Endometrium (tissue), 2 donors: Measurements from ENCODE around the gene BLM.
"Not testable (repeated sequence)": the region's sequence is repeated elsewhere in the genome, so short reads cannot be mapped to it uniquely, and the experiment has no call there.

Source experiments
- FAIRE-seq: peaks from 2 replicates; lab custom pipeline; 2012; peaks lifted over from hg19 to GRCh38; lab: Jason Lieb, UNC
- donor health status: control.
- donor health status: control.

Gene BLM

GRCh38 chr15:90822204-90822955, 105.2 kb downstream of the BLM start:
- no peak for FAIRE-seq

GRCh38 chr15:90823455-90823974, 106.4 kb downstream of the BLM start:
- FAIRE-seq, result no peak

GRCh38 chr15:90825115-90825899, 108.2 kb downstream of the BLM start:
- FAIRE-seq, result not testable (repeated sequence)

- not testable (repeated sequence) for FAIRE-seq
These were observed 109.2 kb downstream of the BLM start for GRCh38 chr15:90826206-90826885.

GRCh38 chr15:90826886-90827435, 109.8 kb downstream of the BLM start:
- no peak for FAIRE-seq

- FAIRE-seq, result no peak
These were observed 111.0 kb downstream of the BLM start for GRCh38 chr15:90828111-90828510.

- FAIRE-seq, result no peak
These were observed 112.0 kb downstream of the BLM start for GRCh38 chr15:90829126-90829525.

- no peak for FAIRE-seq
These were observed 112.8 kb downstream of the BLM start for GRCh38 chr15:90829942-90830440.

- no peak for FAIRE-seq
These were observed 117.5 kb downstream of the BLM start for GRCh38 chr15:90834626-90835025.

GRCh38 chr15:90836296-90836871, 119.2 kb downstream of the BLM start:
- no peak for FAIRE-seq

- FAIRE-seq, result no peak
These were observed 119.9 kb downstream of the BLM start for GRCh38 chr15:90837094-90837493.

GRCh38 chr15:90838139-90838538, 121.0 kb downstream of the BLM start:
- no peak for FAIRE-seq

- no peak for FAIRE-seq
These were observed 121.4 kb downstream of the BLM start for GRCh38 chr15:90838544-90838943.

- FAIRE-seq, result no peak
These were observed 122.3 kb downstream of the BLM start for GRCh38 chr15:90839187-90840071.

GRCh38 chr15:90840157-90840855, 123.2 kb downstream of the BLM start:
- FAIRE-seq, result no peak

GRCh38 chr15:90840954-90841353, 123.8 kb downstream of the BLM start:
- FAIRE-seq, result no peak

- no peak for FAIRE-seq
These were observed 127.5 kb downstream of the BLM start for GRCh38 chr15:90844696-90845095.

- FAIRE-seq, result no peak
These were observed 128.2 kb downstream of the BLM start for GRCh38 chr15:90845201-90845949.

GRCh38 chr15:90849424-90849823, 132.3 kb downstream of the BLM start:
- FAIRE-seq, result not testable (repeated sequence)
